Astrocyte (in vitro differentiated cells and primary cell): ENCODE measurements around the gene SP6. TPM values are rescaled to one million over a fixed set of nuclear protein-coding genes. Genes with fewer than 3 reads are reported as not detected.

Experiments used
- DNase-seq: peaks from one replicate; pipeline ENCODE4 v3.0.0-alpha.2; 2010; ENCODE audit warnings: low read depth
- FAIRE-seq: peaks from 2 replicates; lab custom pipeline; 2011; peaks lifted over from hg19 to GRCh38; lab: Jason Lieb, UNC
- H2AFZ ChIP-seq: 2 replicates; pipeline ENCODE4 v1.6.0; 2012; ENCODE audit warnings: low read depth, low read length, inconsistent platforms
- H3K27ac ChIP-seq: 2 replicates; pipeline ENCODE4 v1.5.1; 2011; ENCODE audit warnings: low read depth, low read length, inconsistent platforms
- H3K27me3 ChIP-seq: 2 replicates; pipeline ENCODE4 v1.6.0; 2011; ENCODE audit warnings: low read length, inconsistent platforms; ENCODE audit not compliant: insufficient read depth
- H3K36me3 ChIP-seq: 2 replicates; pipeline ENCODE4 v1.5.1; 2011; ENCODE audit warnings: low read length, inconsistent platforms; ENCODE audit not compliant: insufficient read depth
- H3K4me1 ChIP-seq: 2 replicates; pipeline ENCODE4 v1.5.1; 2011; ENCODE audit warnings: low read length, inconsistent platforms; ENCODE audit not compliant: insufficient read depth
- H3K4me2 ChIP-seq: 2 replicates; pipeline ENCODE4 v1.6.0; 2012; ENCODE audit warnings: low read length, inconsistent platforms
- H3K4me3 ChIP-seq: 2 replicates; pipeline ENCODE4 v1.5.1; 2011; ENCODE audit warnings: low read depth, mild to moderate bottlenecking, low read length, inconsistent platforms; ENCODE audit not compliant: insufficient read depth
- H3K79me2 ChIP-seq: 2 replicates; pipeline ENCODE4 v1.6.0; 2012; ENCODE audit warnings: mild to moderate bottlenecking, low read length, inconsistent platforms; ENCODE audit not compliant: insufficient read depth
- H3K9ac ChIP-seq: 2 replicates; pipeline ENCODE4 v1.6.0; 2012; ENCODE audit warnings: mild to moderate bottlenecking, low read length, inconsistent platforms
- H3K9me3 ChIP-seq: 2 replicates; pipeline ENCODE4 v1.5.1; 2012; ENCODE audit warnings: low read depth, mild to moderate bottlenecking, low read length, inconsistent platforms; ENCODE audit not compliant: insufficient read depth
- H4K20me1 ChIP-seq: 2 replicates; pipeline ENCODE4 v1.6.0; 2012; ENCODE audit warnings: low read length, inconsistent platforms; ENCODE audit not compliant: insufficient read depth
- H3K27ac Mint-ChIP-seq: one replicate; pipeline ENCODE4 v1.8.0; 2021; ENCODE audit warnings: mild to moderate bottlenecking, mixed read lengths; ENCODE audit not compliant: unreplicated experiment
- H3K27me3 Mint-ChIP-seq: one replicate; pipeline ENCODE4 v1.8.0; 2021; ENCODE audit warnings: low read depth, mixed read lengths; ENCODE audit not compliant: unreplicated experiment
- H3K36me3 Mint-ChIP-seq: one replicate; pipeline ENCODE4 v1.8.0; 2021; ENCODE audit warnings: low read depth, mixed read lengths; ENCODE audit not compliant: unreplicated experiment
- H3K4me1 Mint-ChIP-seq: one replicate; pipeline ENCODE4 v1.8.0; 2021; ENCODE audit warnings: low read depth, mixed read lengths; ENCODE audit not compliant: unreplicated experiment
- H3K4me3 Mint-ChIP-seq: one replicate; pipeline ENCODE4 v1.8.0; 2021; ENCODE audit warnings: mild to moderate bottlenecking, moderate library complexity, mixed read lengths; ENCODE audit not compliant: unreplicated experiment
- H3K9me3 Mint-ChIP-seq: one replicate; pipeline ENCODE4 v1.8.0; 2021; ENCODE audit warnings: mild to moderate bottlenecking, mixed read lengths; ENCODE audit not compliant: unreplicated experiment
- EZH2 ChIP-seq: IDR thresholded peaks from 2 replicates; pipeline ENCODE4 v1.6.1; 2012; ENCODE audit warnings: mild to moderate bottlenecking, low read length, inconsistent platforms; ENCODE audit not compliant: insufficient read depth
- total RNA-seq: library from RNA; stranded (reverse); gene quantifications from 2 replicates; pipeline ENCODE4 v1.2.1, GENCODE V29; 2021
- TF ChIP-seq, protein P1 (sequence below): IDR thresholded peaks from 2 replicates; pipeline ENCODE4 v1.5.1; 2011; ENCODE audit warnings: low read depth, mild to moderate bottlenecking, inconsistent platforms, low read length, moderate library complexity; ENCODE audit not compliant: insufficient read depth

The SP6 gene
- total RNA-seq, 1 donor from 2014 or later, result 1.6 TPM

DNA sequence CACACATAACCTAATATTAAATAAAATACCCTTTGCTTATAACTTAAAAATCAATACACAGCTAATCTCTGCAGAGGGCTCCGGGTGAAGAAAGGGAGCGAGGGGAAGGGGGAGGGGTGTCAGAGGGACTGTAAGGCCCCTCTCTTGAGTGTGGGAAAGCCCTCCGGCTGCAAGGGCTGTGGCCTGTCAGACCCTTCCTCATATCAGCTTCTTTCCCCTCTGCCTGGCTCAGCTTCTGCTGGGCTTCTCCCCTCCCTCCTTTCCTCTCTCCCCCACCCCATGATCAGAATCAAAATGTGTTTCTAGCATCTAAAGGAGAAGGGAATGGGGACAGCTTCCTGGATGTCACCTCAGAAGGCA is 5.3 kb downstream of the SP6 start:
- H3K4me3 Mint-ChIP-seq, result no peak overlapping the region
- FAIRE-seq (no peak), DNase-seq (no peak)
- Histone ChIP-seq H3K4me2 (no peak overlapping the region), H3K27ac (no peak overlapping the region), H2AFZ (no peak overlapping the region), H3K4me1 (peaks cover 10% of the 10 kb centered on the region), H3K4me3 (no peak overlapping the region), H3K36me3 (no peaks in the 10 kb centered on the region), H3K9me3 (no peaks in the 10 kb centered on the region), H4K20me1 (no peaks in the 10 kb centered on the region), H3K79me2 (no peaks in the 10 kb centered on the region), H3K27me3 (peaks cover 54% of the 10 kb centered on the region), H3K9ac (no peak overlapping the region)
- no peaks in the 10 kb centered on the region for H3K36me3 Mint-ChIP-seq
- H3K4me1 Mint-ChIP-seq, result peaks cover 18% of the 10 kb centered on the region
- no peaks in the 10 kb centered on the region for H3K9me3 Mint-ChIP-seq
- H3K27ac Mint-ChIP-seq, result no peak overlapping the region
- H3K27me3 Mint-ChIP-seq, result peaks cover 40% of the 10 kb centered on the region
- TF ChIP-seq, protein P1, sequence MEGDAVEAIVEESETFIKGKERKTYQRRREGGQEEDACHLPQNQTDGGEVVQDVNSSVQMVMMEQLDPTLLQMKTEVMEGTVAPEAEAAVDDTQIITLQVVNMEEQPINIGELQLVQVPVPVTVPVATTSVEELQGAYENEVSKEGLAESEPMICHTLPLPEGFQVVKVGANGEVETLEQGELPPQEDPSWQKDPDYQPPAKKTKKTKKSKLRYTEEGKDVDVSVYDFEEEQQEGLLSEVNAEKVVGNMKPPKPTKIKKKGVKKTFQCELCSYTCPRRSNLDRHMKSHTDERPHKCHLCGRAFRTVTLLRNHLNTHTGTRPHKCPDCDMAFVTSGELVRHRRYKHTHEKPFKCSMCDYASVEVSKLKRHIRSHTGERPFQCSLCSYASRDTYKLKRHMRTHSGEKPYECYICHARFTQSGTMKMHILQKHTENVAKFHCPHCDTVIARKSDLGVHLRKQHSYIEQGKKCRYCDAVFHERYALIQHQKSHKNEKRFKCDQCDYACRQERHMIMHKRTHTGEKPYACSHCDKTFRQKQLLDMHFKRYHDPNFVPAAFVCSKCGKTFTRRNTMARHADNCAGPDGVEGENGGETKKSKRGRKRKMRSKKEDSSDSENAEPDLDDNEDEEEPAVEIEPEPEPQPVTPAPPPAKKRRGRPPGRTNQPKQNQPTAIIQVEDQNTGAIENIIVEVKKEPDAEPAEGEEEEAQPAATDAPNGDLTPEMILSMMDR, result no peak
- TF ChIP-seq EZH2, result no peak

DNA sequence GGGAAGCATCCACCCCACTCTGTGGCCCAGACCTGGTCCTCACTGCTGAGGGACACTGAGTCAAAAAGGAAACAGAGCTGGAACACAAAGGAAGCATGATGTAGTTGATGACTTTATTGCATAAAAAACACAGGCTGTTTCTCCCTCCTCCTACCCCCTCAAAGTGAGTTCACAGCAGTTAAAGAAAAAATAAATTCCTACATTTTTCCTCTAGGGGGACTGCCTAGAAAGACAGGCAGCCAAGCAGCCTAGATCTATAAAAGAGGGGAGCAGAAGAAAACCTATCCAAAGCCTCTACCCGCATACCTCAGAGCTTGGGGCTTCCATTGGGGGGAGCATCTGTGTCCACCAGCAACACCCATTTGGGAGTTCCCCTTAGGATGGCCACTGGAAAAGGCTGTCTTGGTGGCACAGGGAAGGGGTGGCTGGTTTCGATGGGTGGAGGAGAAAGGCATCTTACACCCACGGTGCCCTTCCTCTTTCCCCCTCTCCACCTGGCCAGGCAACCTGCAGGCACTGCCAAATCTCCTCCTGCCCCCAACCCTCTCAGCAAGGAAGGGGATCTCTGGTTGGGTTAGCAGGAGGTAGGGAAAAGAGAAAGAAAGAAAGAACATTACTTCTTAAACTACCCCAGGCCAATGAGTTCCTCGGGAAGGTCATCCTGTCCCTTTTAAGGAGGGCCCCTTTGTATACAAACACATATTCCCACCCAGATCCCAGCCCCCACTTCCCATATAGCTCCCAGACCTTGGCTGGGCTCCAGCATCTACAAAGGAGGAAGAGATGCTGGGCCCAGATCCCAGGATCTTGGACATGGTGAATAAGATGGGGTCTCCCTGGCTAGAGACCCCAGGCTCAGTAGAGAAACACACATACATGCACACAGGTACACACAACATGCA is 5.9 kb downstream of the SP6 start:
- DNase-seq (no peak), FAIRE-seq (no peak)
- Histone ChIP-seq H3K4me1 (peaks cover 10% of the 10 kb centered on the region), H3K27ac (no peak overlapping the region), H3K4me3 (no peak overlapping the region), H3K79me2 (no peaks in the 10 kb centered on the region), H3K36me3 (no peaks in the 10 kb centered on the region), H3K9me3 (no peaks in the 10 kb centered on the region), H2AFZ (no peak overlapping the region), H3K4me2 (no peak overlapping the region), H4K20me1 (no peaks in the 10 kb centered on the region), H3K27me3 (peaks cover 48% of the 10 kb centered on the region), H3K9ac (no peak overlapping the region)
- Mint-ChIP-seq H3K9me3 (no peaks in the 10 kb centered on the region), H3K27ac (no peak overlapping the region), H3K4me1 (peaks cover 18% of the 10 kb centered on the region), H3K36me3 (no peaks in the 10 kb centered on the region), H3K27me3 (peaks cover 34% of the 10 kb centered on the region), H3K4me3 (no peak overlapping the region)
- TF ChIP-seq, protein P1, result peak; percentile 36
- no peak for TF ChIP-seq EZH2

DNA sequence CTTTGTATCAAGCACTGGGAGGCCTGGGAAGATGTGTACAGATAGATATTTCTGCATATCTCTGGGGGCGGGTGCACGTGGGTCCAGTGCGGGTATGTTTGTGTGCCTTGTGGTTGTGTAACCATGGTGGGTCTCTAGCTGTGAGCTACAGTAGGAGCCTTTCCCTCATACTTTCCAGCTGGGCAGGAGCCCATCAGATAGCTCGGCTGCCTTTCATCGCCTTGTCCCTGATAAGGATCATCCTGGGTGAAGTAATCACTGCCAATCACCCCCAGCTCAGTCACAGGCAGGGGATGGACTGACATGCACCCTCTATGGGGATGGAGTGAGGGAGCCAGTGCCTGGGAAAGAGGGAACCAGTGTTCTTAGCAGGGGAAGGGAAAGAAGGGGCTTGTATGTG is 6.7 kb downstream of the SP6 start:
- FAIRE-seq (no peak), DNase-seq (peak; percentile 56)
- Mint-ChIP-seq H3K4me3 (peak overlapping the region; percentile 54), H3K27ac (no peak overlapping the region), H3K4me1 (peaks cover 18% of the 10 kb centered on the region), H3K27me3 (peaks cover 28% of the 10 kb centered on the region), H3K9me3 (no peaks in the 10 kb centered on the region), H3K36me3 (no peaks in the 10 kb centered on the region)
- no peaks in the 10 kb centered on the region for H3K79me2 ChIP-seq
- peaks cover 10% of the 10 kb centered on the region for H3K4me1 ChIP-seq
- H3K9ac ChIP-seq, result no peak overlapping the region
- H3K4me3 ChIP-seq, result no peak overlapping the region
- no peaks in the 10 kb centered on the region for H4K20me1 ChIP-seq
- no peak for TF ChIP-seq EZH2
- TF ChIP-seq, protein P1, result no peak
- no peaks in the 10 kb centered on the region for H3K36me3 ChIP-seq
- H3K4me2 ChIP-seq, result no peak overlapping the region
- peaks cover 43% of the 10 kb centered on the region for H3K27me3 ChIP-seq
- H2AFZ ChIP-seq, result no peak overlapping the region
- no peak overlapping the region for H3K27ac ChIP-seq
- no peaks in the 10 kb centered on the region for H3K9me3 ChIP-seq
